ENCODE measurements around the gene ABHD16A.

- TF ChIP-seq CTCF (IDR thresholded peaks at IDR 0.05): no peak
- TF ChIP-seq POLR2A (IDR thresholded peaks at IDR 0.05): no peak
These were observed 33.4 kb downstream of the ABHD16A start, which contains the start of gene LY6G5B for GRCh38 chr6:31669676-31670075.
